Activated gamma-delta T cell (primary cell): Measurements from ENCODE around the gene TMEM45B.
"Not testable (repeated sequence)": the region's sequence is repeated elsewhere in the genome, so short reads cannot be mapped to it uniquely, and the experiment has no call there.

ENCODE experiments used
- DNase-seq: peaks from one replicate; lab custom pipeline; 2025; lab: John Stamatoyannopoulos, UW

Gene TMEM45B

DNA sequence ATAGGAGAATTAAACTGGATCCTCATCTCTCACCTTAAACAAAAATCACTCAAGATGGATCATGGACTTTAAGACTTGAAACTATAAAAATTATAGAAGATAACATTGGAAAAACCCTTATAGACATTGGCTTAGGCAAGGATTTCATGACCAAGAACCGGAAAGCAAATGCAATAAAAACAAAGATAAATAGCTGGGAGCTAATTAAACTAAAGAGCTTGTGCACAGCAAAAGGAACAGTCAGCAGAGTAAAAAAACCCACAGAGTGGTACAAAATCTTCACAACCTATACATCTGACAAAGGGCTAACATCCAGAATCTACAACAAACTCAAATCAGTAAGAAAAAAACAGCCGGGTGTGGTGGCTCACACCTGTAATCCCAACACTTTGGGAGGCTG, 7.4 kb upstream of the TMEM45B start:
- not testable (repeated sequence) for DNase-seq

GRCh38 chr11:129813231-129813791, 2.3 kb upstream of the TMEM45B start:
- no peak for DNase-seq

- DNase-seq, result no peak
These were observed 1.2 kb upstream of the TMEM45B start for GRCh38 chr11:129814244-129815014.

GRCh38 chr11:129817534-129818051, 1.9 kb downstream of the TMEM45B start:
- no peak for DNase-seq

GRCh38 chr11:129818236-129818635, 2.6 kb downstream of the TMEM45B start:
- not testable (repeated sequence) for DNase-seq

DNA sequence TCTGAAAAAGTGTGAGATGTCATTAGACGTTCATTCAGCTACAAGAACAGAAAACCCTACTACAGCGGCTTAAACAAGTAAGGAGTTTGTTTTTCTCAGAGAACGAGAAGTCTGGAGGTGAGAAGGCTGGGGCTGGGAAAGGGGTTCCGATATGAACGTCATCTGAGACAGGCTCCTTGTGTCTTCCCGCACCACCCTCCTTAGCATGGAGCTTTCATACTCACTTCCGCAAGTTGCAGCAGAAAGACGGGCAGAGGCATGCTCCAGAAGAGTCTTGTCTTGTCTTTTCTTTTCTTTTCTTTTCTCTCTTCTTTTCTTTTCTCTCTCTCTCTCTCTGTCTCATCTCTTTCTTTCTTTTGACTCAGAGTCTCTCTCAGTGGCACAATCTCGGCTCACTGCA, 3.6 kb downstream of the TMEM45B start:
- DNase-seq, result no peak

DNA sequence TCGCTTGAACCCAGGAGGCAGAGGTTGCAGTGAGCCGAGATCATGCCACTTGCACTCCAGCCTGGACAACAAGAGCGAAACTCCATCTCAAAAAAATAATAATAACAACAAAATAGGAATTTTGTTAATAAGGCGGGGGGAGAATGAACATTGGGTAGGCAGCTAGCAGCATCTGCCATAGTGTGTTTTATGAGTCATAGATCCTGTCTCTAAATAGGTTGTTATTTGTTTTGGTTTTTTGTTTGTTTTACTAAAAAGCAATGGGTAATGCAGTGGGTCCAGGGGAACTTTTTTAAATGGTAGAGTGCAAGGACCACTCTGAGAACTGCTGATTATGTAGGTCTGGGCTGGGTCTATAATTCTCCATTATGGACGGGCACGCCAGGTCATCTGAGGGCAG, 4.6 kb downstream of the TMEM45B start:
- not testable (repeated sequence) for DNase-seq

GRCh38 chr11:129823281-129823680, 7.6 kb downstream of the TMEM45B start:
- DNase-seq, result not testable (repeated sequence)

DNA sequence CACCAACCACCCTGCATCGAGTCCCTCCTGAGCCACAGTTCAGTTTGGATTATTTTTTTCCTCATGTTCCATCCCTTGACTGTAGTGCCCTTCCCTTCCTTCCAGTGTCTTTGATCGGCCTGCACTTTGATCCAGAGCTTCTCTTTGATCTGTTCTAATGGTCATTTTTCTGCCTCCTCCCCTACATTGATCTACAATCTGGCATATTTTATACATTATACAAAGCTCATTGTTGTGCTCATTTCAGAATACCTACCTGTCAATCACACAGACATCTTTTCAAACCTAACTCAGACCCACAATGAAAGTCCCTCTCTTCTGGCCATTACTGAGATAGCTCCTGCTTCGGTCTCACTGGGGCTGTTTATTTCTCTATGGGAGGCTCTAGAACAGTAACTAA, 8.2 kb downstream of the TMEM45B start:
- DNase-seq, result not testable (repeated sequence)

- DNase-seq, result no peak
These were observed 9.7 kb downstream of the TMEM45B start for GRCh38 chr11:129825380-129825779.

DNA sequence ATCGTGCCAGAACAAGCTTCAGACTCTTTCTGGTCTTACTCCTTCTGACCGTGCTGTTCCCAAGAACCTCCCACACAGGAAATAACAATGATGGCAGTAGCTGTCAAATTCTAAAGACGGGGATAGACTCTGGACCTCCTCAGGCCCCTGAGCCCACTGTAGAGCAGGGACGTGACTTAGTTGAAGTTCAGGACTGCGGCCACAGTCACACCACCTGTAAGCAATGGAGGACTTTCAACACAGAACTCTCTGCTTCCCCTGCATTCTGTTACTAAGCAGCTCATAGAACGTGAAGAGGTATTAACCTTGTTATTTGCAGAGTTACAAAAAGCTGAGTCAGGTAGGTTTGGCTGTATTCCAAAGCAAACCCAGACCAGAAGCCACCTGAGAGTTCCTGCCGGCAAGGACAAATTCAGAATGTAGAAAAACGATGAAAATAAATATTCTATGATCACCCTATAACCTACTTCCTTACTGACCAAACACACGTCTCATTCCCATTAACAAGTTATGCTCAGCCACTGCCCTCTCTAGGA, 12.7 kb downstream of the TMEM45B start:
- DNase-seq, result no peak

DNA sequence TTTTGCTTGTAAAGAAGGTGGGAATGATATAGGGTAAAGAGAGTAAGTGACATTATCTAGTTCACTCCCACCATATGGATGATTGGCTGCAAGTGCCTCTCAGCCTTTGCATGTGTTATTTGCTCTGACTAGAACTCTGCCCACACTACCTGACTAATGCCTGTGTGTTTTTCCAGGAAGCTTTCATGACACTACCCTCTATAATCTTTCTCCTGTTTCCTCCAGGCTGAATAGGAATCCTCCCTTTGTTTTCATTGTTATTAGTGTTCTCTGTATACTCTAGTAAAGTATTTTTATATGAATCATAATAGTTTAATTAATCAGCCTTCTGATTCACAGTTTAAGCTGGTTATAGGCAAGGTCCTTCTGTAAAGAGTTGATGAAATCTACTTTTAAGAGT, 13.8 kb downstream of the TMEM45B start:
- not testable (repeated sequence) for DNase-seq

DNA sequence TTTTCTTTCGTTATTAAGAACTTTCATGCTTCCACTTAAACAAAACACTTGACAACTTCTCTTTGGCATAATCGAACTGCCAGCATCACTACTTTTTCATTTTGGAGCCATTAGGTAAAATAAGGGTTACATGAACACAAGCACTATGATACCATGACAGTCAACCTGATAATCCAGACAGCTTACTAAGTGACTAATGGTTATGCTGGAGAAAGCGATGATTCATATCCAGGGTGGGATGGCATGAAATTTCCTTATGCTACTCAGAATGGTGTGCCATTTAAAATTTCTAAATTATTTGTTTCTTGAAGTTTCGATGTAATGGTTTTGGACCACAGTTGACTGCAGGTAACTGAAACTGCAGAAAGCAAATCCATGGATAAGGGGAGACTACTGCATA, 15.6 kb downstream of the TMEM45B start:
- not testable (repeated sequence) for DNase-seq

DNA sequence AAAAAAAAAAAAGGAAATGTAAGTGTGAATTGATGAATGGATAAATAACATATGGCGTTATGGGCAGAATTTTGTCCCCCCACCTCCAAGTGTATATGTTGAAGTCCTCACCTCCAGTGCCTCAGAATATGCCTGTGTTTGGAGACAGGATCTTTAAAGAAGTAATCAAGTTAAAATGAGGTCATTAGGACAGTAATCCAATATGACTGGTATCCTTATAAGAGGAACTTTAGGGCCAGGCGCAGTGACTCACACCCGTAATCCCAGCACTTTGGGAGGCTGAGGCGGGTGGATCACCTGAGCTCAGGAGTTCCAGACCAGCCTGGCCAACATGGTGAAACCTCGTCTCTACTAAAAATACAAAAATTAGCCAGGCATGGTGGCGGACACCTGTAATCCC, 17.6 kb downstream of the TMEM45B start:
- DNase-seq, result not testable (repeated sequence)

GRCh38 chr11:129836423-129836891, 20.8 kb downstream of the TMEM45B start:
- DNase-seq, result not testable (repeated sequence)

GRCh38 chr11:129836979-129837378, 21.3 kb downstream of the TMEM45B start:
- no peak for DNase-seq

- no peak for DNase-seq
These were observed 24.6 kb downstream of the TMEM45B start for GRCh38 chr11:129840236-129840635.

GRCh38 chr11:129842138-129842537, 26.5 kb downstream of the TMEM45B start:
- DNase-seq, result no peak

DNA sequence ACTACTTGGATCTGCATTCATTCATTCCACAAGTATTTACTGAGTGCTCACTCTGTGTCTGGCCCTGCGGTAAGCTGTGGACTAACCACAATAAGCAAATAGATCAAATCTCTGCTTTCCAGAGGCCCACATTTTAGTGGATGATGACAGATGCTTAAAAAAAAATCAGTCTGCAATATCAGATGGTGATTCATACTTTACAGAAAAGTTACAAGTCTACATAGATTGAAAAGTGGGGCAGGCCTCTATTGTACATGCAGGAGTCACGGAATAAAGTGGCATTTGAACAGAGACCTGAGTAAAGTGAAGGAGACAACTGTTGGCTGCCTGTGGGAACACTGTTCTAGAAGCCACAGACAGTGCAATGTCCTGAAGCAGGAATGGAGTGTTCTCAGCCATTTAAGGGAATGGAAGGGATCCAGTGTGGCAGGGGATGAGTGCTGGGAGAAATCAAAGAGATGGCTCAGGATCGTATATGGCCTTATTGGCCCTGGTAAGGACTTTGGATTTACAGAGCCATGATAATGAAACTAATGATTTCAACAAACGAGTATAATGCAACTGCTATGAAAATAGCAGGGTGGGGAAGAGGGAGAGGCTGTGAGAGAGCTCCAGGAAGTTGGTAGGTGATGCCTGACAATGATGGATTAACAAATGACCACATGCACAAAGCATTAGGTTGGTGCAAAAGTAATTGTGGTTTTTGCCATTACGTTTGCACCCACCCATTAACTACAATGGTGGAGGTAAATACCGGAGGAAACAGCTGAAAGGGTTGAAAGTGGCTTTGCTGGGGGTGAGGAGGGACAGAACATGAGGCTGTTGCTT, 31.1 kb downstream of the TMEM45B start:
- no peak for DNase-seq

- not testable (repeated sequence) for DNase-seq
These were observed 31.7 kb downstream of the TMEM45B start for GRCh38 chr11:129847361-129847760.

GRCh38 chr11:129849447-129850130, 33.9 kb downstream of the TMEM45B start:
- DNase-seq, result no peak
